LNCaP clone FGC (cell line): Measurements from ENCODE around the gene EFHC1.

ENCODE experiments used
- DNase-seq: peaks from one replicate; pipeline ENCODE4 v3.0.0-alpha.2; 2011; ENCODE audit warnings: low read depth
- H3K4me3 ChIP-seq: 2 replicates; pipeline ENCODE4 v1.5.1; 2011; ENCODE audit warnings: mild to moderate bottlenecking, low read depth, low read length, control low read depth
- CTCF ChIP-seq: IDR thresholded peaks from 2 replicates; pipeline ENCODE4 v1.5.1; 2012; ENCODE audit warnings: mild to moderate bottlenecking; ENCODE audit not compliant: control insufficient read depth, insufficient read depth; ENCODE audit errors: extremely low read depth

Gene EFHC1

GRCh38 chr6:52541135-52541534 lies 121.0 kb downstream of the EFHC1 start:
- TF ChIP-seq CTCF, result no peak
- DNase-seq, result no peak
- H3K4me3 ChIP-seq, result no peak overlapping the region

- DNase-seq, result no peak
- H3K4me3 ChIP-seq, result no peak overlapping the region
- TF ChIP-seq CTCF, result no peak
Observed at GRCh38 chr6:52543262-52543661, 123.1 kb downstream of the EFHC1 start.

- TF ChIP-seq CTCF, result no peak
- no peak overlapping the region for H3K4me3 ChIP-seq
- no peak for DNase-seq
Observed at GRCh38 chr6:52543729-52544601, 123.8 kb downstream of the EFHC1 start.

GRCh38 chr6:52544602-52545405 lies 124.7 kb downstream of the EFHC1 start:
- TF ChIP-seq CTCF, result no peak
- no peak for DNase-seq
- no peak overlapping the region for H3K4me3 ChIP-seq

- no peak for DNase-seq
- H3K4me3 ChIP-seq, result no peak overlapping the region
- TF ChIP-seq CTCF, result no peak
Observed at GRCh38 chr6:52545406-52546119, 125.4 kb downstream of the EFHC1 start.

GRCh38 chr6:52546192-52546591 lies 126.0 kb downstream of the EFHC1 start:
- no peak for TF ChIP-seq CTCF
- no peak for DNase-seq

More at GRCh38 chr6:52546192-52546591, 126.0 kb downstream of the EFHC1 start:
- H3K4me3 ChIP-seq, result no peak overlapping the region
